Measurements from ENCODE around the gene FMO2.

DNA sequence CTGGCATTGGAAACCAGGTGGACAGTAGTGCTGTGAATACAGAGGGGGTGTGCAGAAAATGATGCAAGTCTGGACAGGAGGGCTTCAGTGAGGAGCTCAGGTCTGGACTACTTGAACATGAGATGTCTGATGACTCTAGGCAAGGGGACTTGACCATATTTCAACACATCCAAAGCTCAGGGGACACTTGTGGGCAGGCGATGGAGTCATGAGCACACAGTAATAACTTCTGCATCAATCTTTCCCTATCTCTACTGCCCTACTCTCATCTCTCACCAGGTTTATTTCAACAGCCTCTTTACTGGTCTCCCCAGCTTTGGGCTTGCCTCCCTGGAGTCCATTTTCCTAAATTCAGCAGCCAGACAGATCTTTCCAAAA, 21.9 kb downstream of the FMO2 start:
- TF ChIP-seq, protein P1, sequence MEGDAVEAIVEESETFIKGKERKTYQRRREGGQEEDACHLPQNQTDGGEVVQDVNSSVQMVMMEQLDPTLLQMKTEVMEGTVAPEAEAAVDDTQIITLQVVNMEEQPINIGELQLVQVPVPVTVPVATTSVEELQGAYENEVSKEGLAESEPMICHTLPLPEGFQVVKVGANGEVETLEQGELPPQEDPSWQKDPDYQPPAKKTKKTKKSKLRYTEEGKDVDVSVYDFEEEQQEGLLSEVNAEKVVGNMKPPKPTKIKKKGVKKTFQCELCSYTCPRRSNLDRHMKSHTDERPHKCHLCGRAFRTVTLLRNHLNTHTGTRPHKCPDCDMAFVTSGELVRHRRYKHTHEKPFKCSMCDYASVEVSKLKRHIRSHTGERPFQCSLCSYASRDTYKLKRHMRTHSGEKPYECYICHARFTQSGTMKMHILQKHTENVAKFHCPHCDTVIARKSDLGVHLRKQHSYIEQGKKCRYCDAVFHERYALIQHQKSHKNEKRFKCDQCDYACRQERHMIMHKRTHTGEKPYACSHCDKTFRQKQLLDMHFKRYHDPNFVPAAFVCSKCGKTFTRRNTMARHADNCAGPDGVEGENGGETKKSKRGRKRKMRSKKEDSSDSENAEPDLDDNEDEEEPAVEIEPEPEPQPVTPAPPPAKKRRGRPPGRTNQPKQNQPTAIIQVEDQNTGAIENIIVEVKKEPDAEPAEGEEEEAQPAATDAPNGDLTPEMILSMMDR (IDR thresholded peaks at IDR 0.05): no peak
- TF ChIP-seq POLR2A (IDR thresholded peaks at IDR 0.05): no peak
